Measurements from ENCODE around the gene ATXN7.

The ATXN7 gene

GRCh38 chr3:63966007-63966406 lies 102.3 kb downstream of the ATXN7 start:
- no peak for DNase-seq

GRCh38 chr3:63966871-63967270 lies 103.2 kb downstream of the ATXN7 start:
- DNase-seq: no peak

GRCh38 chr3:63967675-63968611 lies 104.3 kb downstream of the ATXN7 start:
- no peak for DNase-seq

GRCh38 chr3:63968612-63969350 lies 105.1 kb downstream of the ATXN7 start:
- DNase-seq: no peak

DNA sequence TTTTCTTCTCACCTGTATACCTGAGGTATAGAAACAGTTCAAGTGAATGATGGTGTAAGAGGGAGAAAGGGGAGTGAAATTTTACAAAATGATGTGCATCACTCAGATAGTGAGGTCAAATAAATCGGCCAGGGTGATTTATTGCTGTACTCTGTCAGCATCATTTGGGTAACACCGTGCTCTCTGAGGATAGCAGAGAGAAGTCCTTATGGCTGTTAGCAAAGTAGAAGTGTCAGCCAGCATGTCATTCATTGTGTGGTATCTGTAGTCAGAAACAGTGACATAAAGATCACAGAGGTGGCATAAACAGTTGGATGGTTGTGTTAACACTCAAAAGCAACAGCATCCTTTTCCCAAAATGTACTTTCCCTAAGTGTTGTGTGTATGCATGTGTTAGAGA lies 106.2 kb downstream of the ATXN7 start:
- no peak for DNase-seq

- no peak for DNase-seq
These were observed 107.2 kb downstream of the ATXN7 start for GRCh38 chr3:63970631-63971475.

DNA sequence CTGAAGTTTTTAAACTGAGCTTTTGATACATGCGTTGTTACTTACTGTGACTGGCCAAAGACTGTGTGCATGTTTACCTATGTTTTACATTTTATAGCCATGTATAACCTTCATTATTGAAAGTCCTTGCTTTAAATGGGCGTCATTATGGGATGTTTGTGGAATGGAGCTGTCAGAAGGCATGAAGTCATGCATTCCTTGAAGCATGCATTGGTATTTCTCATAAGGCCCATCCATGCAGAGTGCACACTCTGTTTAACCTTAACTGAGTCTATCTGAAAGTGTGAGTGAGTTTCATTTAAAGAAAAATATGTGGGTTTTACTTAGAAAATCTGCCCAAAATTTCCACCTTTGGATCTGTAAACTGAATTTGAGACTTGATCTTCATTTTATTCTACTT lies 108.5 kb downstream of the ATXN7 start:
- no peak for DNase-seq

- DNase-seq: no peak
These were observed 109.3 kb downstream of the ATXN7 start for GRCh38 chr3:63972987-63973386.

DNA sequence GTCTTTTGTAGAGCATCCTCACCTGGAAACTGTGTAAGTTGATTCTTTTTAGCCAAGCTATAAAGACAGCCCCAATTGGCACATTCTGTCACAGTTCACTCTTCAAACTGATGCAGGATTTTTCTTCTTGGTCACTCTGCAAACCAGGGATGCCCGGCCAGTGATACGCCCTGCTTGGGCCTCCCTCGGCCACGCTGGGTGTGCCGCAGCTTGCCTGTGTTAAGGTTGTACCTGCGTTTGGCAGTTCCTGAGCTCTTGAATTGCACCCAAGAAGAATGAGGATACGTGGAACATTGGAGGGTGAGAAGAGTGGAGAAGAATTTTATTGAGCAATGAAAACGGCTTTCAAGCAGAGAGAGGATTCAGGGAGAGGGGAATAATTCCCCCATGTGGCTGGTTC lies 109.7 kb downstream of the ATXN7 start:
- no peak for DNase-seq

- DNase-seq: no peak
These were observed 110.8 kb downstream of the ATXN7 start for GRCh38 chr3:63974451-63974850.

- DNase-seq: no peak
These were observed 112.1 kb downstream of the ATXN7 start for GRCh38 chr3:63975723-63976122.

GRCh38 chr3:63976161-63976871 lies 112.6 kb downstream of the ATXN7 start:
- no peak for DNase-seq

GRCh38 chr3:63976872-63977200 lies 113.2 kb downstream of the ATXN7 start:
- no peak for DNase-seq

GRCh38 chr3:63977893-63978292 lies 114.2 kb downstream of the ATXN7 start:
- no peak for DNase-seq

GRCh38 chr3:63979093-63979885 lies 115.6 kb downstream of the ATXN7 start:
- DNase-seq: no peak

- DNase-seq: no peak
These were observed 116.4 kb downstream of the ATXN7 start for GRCh38 chr3:63980019-63980418.

DNA sequence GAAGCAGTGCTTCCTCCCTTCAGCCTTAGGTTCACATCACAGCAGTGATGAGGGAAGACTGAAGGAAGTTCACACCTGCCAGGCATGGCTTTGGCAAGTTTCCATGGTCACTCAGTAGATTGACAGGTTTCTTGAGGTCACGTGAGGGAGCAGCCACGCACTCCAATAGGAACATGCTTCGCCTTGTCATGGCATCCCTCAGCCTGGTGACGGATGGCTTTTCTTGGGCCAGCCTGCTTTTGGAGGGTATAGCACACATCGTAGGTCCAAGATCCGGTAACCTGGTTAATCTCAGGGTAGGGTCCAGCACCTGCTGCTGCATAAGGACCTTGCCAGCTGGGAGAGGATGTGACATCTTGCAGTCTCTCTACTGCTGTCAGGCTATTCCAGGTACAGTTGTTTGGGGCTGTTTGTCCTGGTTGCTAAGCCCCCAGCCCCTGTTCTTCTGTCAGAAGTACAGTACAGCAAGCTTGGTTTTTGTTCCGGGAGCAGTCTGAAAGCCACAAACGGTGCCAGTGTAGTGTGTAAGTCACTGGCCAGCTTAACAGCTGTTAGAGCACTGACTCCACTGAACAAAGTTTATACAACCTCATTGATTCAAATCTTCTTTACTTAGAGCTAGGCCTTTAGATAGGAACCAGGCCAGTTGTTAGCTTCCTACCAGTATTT lies 117.3 kb downstream of the ATXN7 start:
- no peak for DNase-seq

- DNase-seq: no peak
These were observed 118.3 kb downstream of the ATXN7 start for GRCh38 chr3:63981980-63982379.

GRCh38 chr3:63984391-63984790 lies 120.7 kb downstream of the ATXN7 start:
- no peak for DNase-seq

DNA sequence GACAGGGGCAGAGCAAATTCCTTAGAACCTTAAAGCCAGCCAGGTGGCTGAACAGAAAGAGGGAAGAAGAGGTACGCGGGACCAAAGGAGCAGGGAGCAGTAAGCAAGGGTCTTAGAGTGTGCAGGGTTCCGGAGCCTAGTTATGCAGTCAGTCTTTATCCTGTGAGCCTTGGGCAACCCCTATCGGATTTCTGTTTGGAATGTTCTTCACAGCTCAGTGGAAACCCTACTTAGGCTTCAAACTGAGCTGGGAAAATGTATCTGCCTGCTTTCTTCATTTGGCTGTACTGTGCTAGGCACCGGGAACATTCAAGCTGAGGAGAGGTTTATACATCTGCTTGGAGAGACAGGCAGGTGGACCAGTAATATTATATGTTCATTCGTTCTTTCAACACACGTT lies 122.5 kb downstream of the ATXN7 start:
- no peak for DNase-seq

DNA sequence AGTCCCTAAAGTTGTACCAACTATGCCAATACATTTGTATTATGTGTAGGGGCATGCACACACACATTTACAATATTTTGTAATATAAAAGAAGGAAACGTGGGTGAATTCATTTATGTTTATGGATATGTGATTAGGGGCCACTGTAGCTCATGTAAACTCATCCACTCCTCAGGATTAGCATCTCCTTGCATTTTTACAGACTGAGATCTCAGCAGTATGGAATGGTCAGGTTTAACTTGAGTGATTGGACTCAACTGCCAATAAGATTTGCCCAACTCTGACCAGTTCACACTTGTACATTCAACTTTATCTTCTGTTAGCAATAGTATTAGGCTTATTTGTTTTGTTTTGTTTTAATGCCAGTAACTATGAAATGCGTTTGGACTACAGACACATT lies 123.2 kb downstream of the ATXN7 start:
- DNase-seq: no peak

Measured in T1000 (cell line).